ENCODE data around the gene HSP90B1.

The HSP90B1 gene

GRCh38 chr12:103930034-103930786 is at the start of gene HSP90B1:
HSP90B1 (plus strand) TSS chr12:103930410; CDS start chr12:103930516, 106 bp downstream.
- Histone ChIP-seq H3K4me1 (ENCODE audit: control insufficient read depth, insufficient read depth, low read length, unreplicated experiment) (peaks cover 30% of the 10 kb centered on the region), H3K36me3 (ENCODE audit: insufficient read depth, low read length) (peaks cover 34% of the 10 kb centered on the region), H3K4me3 (ENCODE audit: low read depth, low read length) (peak within 1 kb of the TSS; percentile 99), H3K27ac (ENCODE audit: low read depth, low read length) (peak within 1 kb of the TSS; percentile 89), H3K27me3 (ENCODE audit: insufficient read depth, low read length) (no peaks in the 10 kb centered on the region), H3K79me2 (ENCODE audit: control insufficient read depth, insufficient read depth, low read length, unreplicated experiment) (peaks cover 48% of the 10 kb centered on the region), H2AFZ (ENCODE audit: low read length, unreplicated experiment) (peak within 1 kb of the TSS; percentile 85)

- H3K27me3 ChIP-seq (ENCODE audit: insufficient read depth, low read length), result no peaks in the 10 kb centered on the region
- H3K4me3 ChIP-seq (ENCODE audit: low read depth, low read length), result no peak overlapping the region
- no peaks in the 10 kb centered on the region for H3K79me2 ChIP-seq (ENCODE audit: control insufficient read depth, insufficient read depth, low read length, unreplicated experiment)
- H3K27ac ChIP-seq (ENCODE audit: low read depth, low read length), result no peak overlapping the region
- no peaks in the 10 kb centered on the region for H3K4me1 ChIP-seq (ENCODE audit: control insufficient read depth, insufficient read depth, low read length, unreplicated experiment)
- no peak overlapping the region for H2AFZ ChIP-seq (ENCODE audit: low read length, unreplicated experiment)
- H3K36me3 ChIP-seq (ENCODE audit: insufficient read depth, low read length), result no peaks in the 10 kb centered on the region
Measured at GRCh38 chr12:103881261-103881660, 48.9 kb upstream of the HSP90B1 start.

GRCh38 chr12:103882861-103883596 is 47.2 kb upstream of the HSP90B1 start:
- Histone ChIP-seq H3K79me2 (ENCODE audit: control insufficient read depth, insufficient read depth, low read length, unreplicated experiment) (no peaks in the 10 kb centered on the region), H2AFZ (ENCODE audit: low read length, unreplicated experiment) (no peak overlapping the region), H3K4me3 (ENCODE audit: low read depth, low read length) (no peak overlapping the region), H3K4me1 (ENCODE audit: control insufficient read depth, insufficient read depth, low read length, unreplicated experiment) (no peaks in the 10 kb centered on the region), H3K27ac (ENCODE audit: low read depth, low read length) (no peak overlapping the region), H3K27me3 (ENCODE audit: insufficient read depth, low read length) (no peaks in the 10 kb centered on the region), H3K36me3 (ENCODE audit: insufficient read depth, low read length) (no peaks in the 10 kb centered on the region)

GRCh38 chr12:103883908-103884307 is 46.3 kb upstream of the HSP90B1 start:
- no peak overlapping the region for H3K27ac ChIP-seq (ENCODE audit: low read depth, low read length)
- no peaks in the 10 kb centered on the region for H3K27me3 ChIP-seq (ENCODE audit: insufficient read depth, low read length)
- no peak overlapping the region for H2AFZ ChIP-seq (ENCODE audit: low read length, unreplicated experiment)
- no peaks in the 10 kb centered on the region for H3K36me3 ChIP-seq (ENCODE audit: insufficient read depth, low read length)
- no peaks in the 10 kb centered on the region for H3K4me1 ChIP-seq (ENCODE audit: control insufficient read depth, insufficient read depth, low read length, unreplicated experiment)
- no peaks in the 10 kb centered on the region for H3K79me2 ChIP-seq (ENCODE audit: control insufficient read depth, insufficient read depth, low read length, unreplicated experiment)
- no peak overlapping the region for H3K4me3 ChIP-seq (ENCODE audit: low read depth, low read length)

GRCh38 chr12:103884316-103884715 is 45.9 kb upstream of the HSP90B1 start:
- Histone ChIP-seq H3K4me3 (ENCODE audit: low read depth, low read length) (no peak overlapping the region), H3K79me2 (ENCODE audit: control insufficient read depth, insufficient read depth, low read length, unreplicated experiment) (no peaks in the 10 kb centered on the region), H3K4me1 (ENCODE audit: control insufficient read depth, insufficient read depth, low read length, unreplicated experiment) (no peaks in the 10 kb centered on the region), H3K27ac (ENCODE audit: low read depth, low read length) (no peak overlapping the region), H3K36me3 (ENCODE audit: insufficient read depth, low read length) (no peaks in the 10 kb centered on the region), H3K27me3 (ENCODE audit: insufficient read depth, low read length) (no peaks in the 10 kb centered on the region), H2AFZ (ENCODE audit: low read length, unreplicated experiment) (no peak overlapping the region)

- Histone ChIP-seq H3K27ac (ENCODE audit: low read depth, low read length) (no peak overlapping the region), H3K27me3 (ENCODE audit: insufficient read depth, low read length) (no peaks in the 10 kb centered on the region), H3K4me1 (ENCODE audit: control insufficient read depth, insufficient read depth, low read length, unreplicated experiment) (no peaks in the 10 kb centered on the region), H2AFZ (ENCODE audit: low read length, unreplicated experiment) (no peak overlapping the region), H3K36me3 (ENCODE audit: insufficient read depth, low read length) (no peaks in the 10 kb centered on the region), H3K79me2 (ENCODE audit: control insufficient read depth, insufficient read depth, low read length, unreplicated experiment) (no peaks in the 10 kb centered on the region), H3K4me3 (ENCODE audit: low read depth, low read length) (no peak overlapping the region)
Measured at GRCh38 chr12:103886195-103886797, 43.9 kb upstream of the HSP90B1 start.

- no peaks in the 10 kb centered on the region for H3K36me3 ChIP-seq (ENCODE audit: insufficient read depth, low read length)
- no peak overlapping the region for H2AFZ ChIP-seq (ENCODE audit: low read length, unreplicated experiment)
- H3K27me3 ChIP-seq (ENCODE audit: insufficient read depth, low read length), result no peaks in the 10 kb centered on the region
- no peak overlapping the region for H3K27ac ChIP-seq (ENCODE audit: low read depth, low read length)
- no peaks in the 10 kb centered on the region for H3K4me1 ChIP-seq (ENCODE audit: control insufficient read depth, insufficient read depth, low read length, unreplicated experiment)
- H3K79me2 ChIP-seq (ENCODE audit: control insufficient read depth, insufficient read depth, low read length, unreplicated experiment), result no peaks in the 10 kb centered on the region
- no peak overlapping the region for H3K4me3 ChIP-seq (ENCODE audit: low read depth, low read length)
Measured at GRCh38 chr12:103887738-103888137, 42.5 kb upstream of the HSP90B1 start.

- Histone ChIP-seq H3K4me1 (ENCODE audit: control insufficient read depth, insufficient read depth, low read length, unreplicated experiment) (no peaks in the 10 kb centered on the region), H3K36me3 (ENCODE audit: insufficient read depth, low read length) (no peaks in the 10 kb centered on the region), H2AFZ (ENCODE audit: low read length, unreplicated experiment) (no peak overlapping the region), H3K27ac (ENCODE audit: low read depth, low read length) (no peak overlapping the region), H3K27me3 (ENCODE audit: insufficient read depth, low read length) (no peaks in the 10 kb centered on the region), H3K4me3 (ENCODE audit: low read depth, low read length) (no peak overlapping the region), H3K79me2 (ENCODE audit: control insufficient read depth, insufficient read depth, low read length, unreplicated experiment) (no peaks in the 10 kb centered on the region)
Measured at GRCh38 chr12:103897316-103897715, 32.9 kb upstream of the HSP90B1 start.

- Histone ChIP-seq H3K36me3 (ENCODE audit: insufficient read depth, low read length) (no peaks in the 10 kb centered on the region), H3K27me3 (ENCODE audit: insufficient read depth, low read length) (no peaks in the 10 kb centered on the region), H3K4me1 (ENCODE audit: control insufficient read depth, insufficient read depth, low read length, unreplicated experiment) (no peaks in the 10 kb centered on the region), H3K79me2 (ENCODE audit: control insufficient read depth, insufficient read depth, low read length, unreplicated experiment) (no peaks in the 10 kb centered on the region), H3K4me3 (ENCODE audit: low read depth, low read length) (no peak overlapping the region), H2AFZ (ENCODE audit: low read length, unreplicated experiment) (no peak overlapping the region), H3K27ac (ENCODE audit: low read depth, low read length) (no peak overlapping the region)
Measured at GRCh38 chr12:103901518-103902173, 28.6 kb upstream of the HSP90B1 start.

GRCh38 chr12:103903993-103904392 is 26.2 kb upstream of the HSP90B1 start:
- Histone ChIP-seq H3K79me2 (ENCODE audit: control insufficient read depth, insufficient read depth, low read length, unreplicated experiment) (no peaks in the 10 kb centered on the region), H3K4me3 (ENCODE audit: low read depth, low read length) (no peak overlapping the region), H3K4me1 (ENCODE audit: control insufficient read depth, insufficient read depth, low read length, unreplicated experiment) (peaks cover 3% of the 10 kb centered on the region), H2AFZ (ENCODE audit: low read length, unreplicated experiment) (no peak overlapping the region), H3K27ac (ENCODE audit: low read depth, low read length) (no peak overlapping the region), H3K36me3 (ENCODE audit: insufficient read depth, low read length) (no peaks in the 10 kb centered on the region), H3K27me3 (ENCODE audit: insufficient read depth, low read length) (no peaks in the 10 kb centered on the region)
